CD4-positive, alpha-beta T cell (primary cell): ENCODE data around the gene RIMS3. TPM values are rescaled to one million over a fixed set of nuclear protein-coding genes. Genes with fewer than 3 reads are reported as not detected.

Experiments used
- ATAC-seq: fragments of 200-7000 bp; cut with Tn5 transposase; one replicate; pipeline ENCODE4 v1.10.0; 2022; ENCODE audit warnings: mild to moderate bottlenecking; ENCODE audit not compliant: poor library complexity
- CTCF ChIA-PET: fragments of 350-600 bp; sonication (Branson Sonifier 250); formaldehyde crosslinking; loops from one replicate; lab custom pipeline; 2021; ENCODE audit warnings: antibody characterized with exemption, inconsistent platforms; lab: Charles Lee
- POLR2A ChIA-PET: fragments of 350-600 bp; sonication (Branson Sonifier 250); formaldehyde crosslinking; loops from one replicate; lab custom pipeline; 2021; ENCODE audit warnings: antibody characterized with exemption, inconsistent platforms; lab: Charles Lee
- DNase-seq, 14 experiments: peaks; one replicate each; pipeline ENCODE4 v3.0.0-alpha.2; 2013 to 2020; ENCODE audit warnings: mixed read lengths in 2 of 14
- H3K27ac ChIP-seq, 2 donors: one replicate each; pipeline versions ENCODE4 v1.5.1 to v1.7.0; 2013; ENCODE audit warnings: low read length in 2 of 2, low read depth in 1 of 2, mild to moderate bottlenecking in 1 of 2
- H3K27me3 ChIP-seq, 2 experiments: 1 replicate in 1 of 2; 2 replicates in 1 of 2; pipeline versions ENCODE4 v1.6.1 to v1.7.0; 2013; ENCODE audit warnings: low read length in 2 of 2, control low read depth in 1 of 2, mild to moderate bottlenecking in 1 of 2, moderate library complexity in 1 of 2; ENCODE audit not compliant: insufficient read depth in 2 of 2, control insufficient read depth in 1 of 2
- H3K36me3 ChIP-seq: one replicate; pipeline ENCODE4 v1.6.1; 2013; ENCODE audit warnings: low read length, control low read depth; ENCODE audit not compliant: insufficient read depth
- H3K4me1 ChIP-seq: one replicate; pipeline ENCODE4 v1.6.1; 2013; ENCODE audit warnings: low read length, control low read depth; ENCODE audit not compliant: insufficient read depth
- H3K4me3 ChIP-seq: one replicate; pipeline ENCODE4 v1.5.1; 2013; ENCODE audit warnings: mild to moderate bottlenecking, low read length, moderate library complexity
- H3K9me3 ChIP-seq, 2 experiments: 1 replicate in 1 of 2; 2 replicates in 1 of 2; pipeline versions ENCODE4 v1.6.1 to v1.7.0; 2013; ENCODE audit warnings: low read length in 2 of 2, mild to moderate bottlenecking in 2 of 2, control low read depth in 1 of 2, moderate library complexity in 1 of 2; ENCODE audit not compliant: control insufficient read depth in 1 of 2, insufficient read depth in 1 of 2
- H3K27ac Mint-ChIP-seq: one replicate; pipeline ENCODE4 v1.8.0; 2020; ENCODE audit warnings: mixed read lengths
- H3K27me3 Mint-ChIP-seq: one replicate; pipeline ENCODE4 v1.8.0; 2021; ENCODE audit warnings: mixed read lengths
- H3K36me3 Mint-ChIP-seq: one replicate; pipeline ENCODE4 v1.8.0; 2021; ENCODE audit warnings: low read depth, mixed read lengths
- H3K4me1 Mint-ChIP-seq: one replicate; pipeline ENCODE4 v1.8.0; 2021; ENCODE audit warnings: low read depth, mixed read lengths
- H3K4me3 Mint-ChIP-seq: one replicate; pipeline ENCODE4 v1.8.0; 2020; ENCODE audit warnings: mild to moderate bottlenecking, mixed read lengths
- H3K9me3 Mint-ChIP-seq: one replicate; pipeline ENCODE4 v1.8.0; 2020; ENCODE audit warnings: mixed read lengths
- intact Hi-C, 2 experiments: fragments of 100-400 bp; cut with DNase I in 1 of 2; cut with micrococcal nuclease in 1 of 2; formaldehyde crosslinking; loops; one replicate each; pipeline versions ENCODE4 v1.15.1 to v1.9.0; 2023 to 2025; cut with DNase I, micrococcal nuclease
- total RNA-seq, 174 experiments: library from RNA in 2 of 174; stranded (reverse) in 2 of 174; gene quantifications; one replicate each; pipeline ENCODE4 v1.2.3 and lab custom pipeline; 2021 to 2026
- TF ChIP-seq, protein P1 (sequence below): fragments of 200-600 bp; IDR thresholded peaks from one replicate; pipeline ENCODE4 v1.8.0; 2022; ENCODE audit warnings: antibody characterized with exemption, mild to moderate bottlenecking

The RIMS3 gene
- total RNA-seq, 2 experiments from 2014 or later, result 0.99 to 1.1 TPM

DNA sequence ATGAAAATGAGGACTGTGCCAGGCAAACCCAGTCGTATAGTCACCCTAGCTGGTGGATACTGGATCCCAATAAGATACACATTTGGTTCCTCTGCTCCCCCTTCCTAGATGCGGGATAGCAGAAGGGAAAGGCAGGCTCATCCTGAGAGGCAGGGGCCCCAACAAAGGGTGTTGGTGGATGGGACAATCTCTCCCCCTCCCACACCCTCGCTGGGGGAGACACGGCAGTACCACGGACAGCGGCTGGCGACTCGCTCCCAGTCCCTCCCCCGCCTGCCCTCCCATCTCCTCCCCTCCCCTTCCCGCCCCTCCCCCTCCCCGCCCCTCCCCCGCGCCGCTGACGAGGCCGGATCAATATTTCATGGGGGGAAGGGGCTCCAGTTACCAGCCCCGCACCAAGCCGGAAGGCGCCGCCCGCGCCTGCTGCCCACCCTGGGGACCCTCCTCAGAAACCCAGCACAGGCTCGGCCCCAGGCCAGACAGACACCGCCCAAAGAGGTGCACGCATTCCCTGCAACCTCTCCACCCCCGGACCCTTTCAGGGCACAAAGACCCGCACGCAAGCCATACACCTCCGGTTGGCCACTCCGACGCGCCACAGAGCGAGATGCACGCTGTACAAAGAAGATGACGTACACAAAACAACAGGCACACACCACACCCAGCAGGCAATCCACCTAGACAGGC lies 11.5 kb downstream of the RIMS3 start:
- H3K27me3 ChIP-seq, result peaks cover 0 to 7% of the 10 kb centered on the region in 2 experiments
- Mint-ChIP-seq H3K4me3 (no peak overlapping the region), H3K36me3 (no peaks in the 10 kb centered on the region), H3K9me3 (no peaks in the 10 kb centered on the region), H3K27ac (no peak overlapping the region), H3K27me3 (peaks cover 11% of the 10 kb centered on the region), H3K4me1 (no peaks in the 10 kb centered on the region)
- no peak overlapping the region for H3K4me3 ChIP-seq
- POLR2A ChIA-PET, result no interaction called here
- TF ChIP-seq, protein P1, sequence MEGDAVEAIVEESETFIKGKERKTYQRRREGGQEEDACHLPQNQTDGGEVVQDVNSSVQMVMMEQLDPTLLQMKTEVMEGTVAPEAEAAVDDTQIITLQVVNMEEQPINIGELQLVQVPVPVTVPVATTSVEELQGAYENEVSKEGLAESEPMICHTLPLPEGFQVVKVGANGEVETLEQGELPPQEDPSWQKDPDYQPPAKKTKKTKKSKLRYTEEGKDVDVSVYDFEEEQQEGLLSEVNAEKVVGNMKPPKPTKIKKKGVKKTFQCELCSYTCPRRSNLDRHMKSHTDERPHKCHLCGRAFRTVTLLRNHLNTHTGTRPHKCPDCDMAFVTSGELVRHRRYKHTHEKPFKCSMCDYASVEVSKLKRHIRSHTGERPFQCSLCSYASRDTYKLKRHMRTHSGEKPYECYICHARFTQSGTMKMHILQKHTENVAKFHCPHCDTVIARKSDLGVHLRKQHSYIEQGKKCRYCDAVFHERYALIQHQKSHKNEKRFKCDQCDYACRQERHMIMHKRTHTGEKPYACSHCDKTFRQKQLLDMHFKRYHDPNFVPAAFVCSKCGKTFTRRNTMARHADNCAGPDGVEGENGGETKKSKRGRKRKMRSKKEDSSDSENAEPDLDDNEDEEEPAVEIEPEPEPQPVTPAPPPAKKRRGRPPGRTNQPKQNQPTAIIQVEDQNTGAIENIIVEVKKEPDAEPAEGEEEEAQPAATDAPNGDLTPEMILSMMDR, result no peak
- H3K4me1 ChIP-seq, result peaks cover 9% of the 10 kb centered on the region
- CTCF ChIA-PET, result no interaction called here
- ATAC-seq (no peak), DNase-seq (no peak)
- no peaks in the 10 kb centered on the region for H3K36me3 ChIP-seq
- H3K27ac ChIP-seq, result no peak overlapping the region
- intact Hi-C loops, result no loop called here
- H3K9me3 ChIP-seq, result no peaks in the 10 kb centered on the region

DNA sequence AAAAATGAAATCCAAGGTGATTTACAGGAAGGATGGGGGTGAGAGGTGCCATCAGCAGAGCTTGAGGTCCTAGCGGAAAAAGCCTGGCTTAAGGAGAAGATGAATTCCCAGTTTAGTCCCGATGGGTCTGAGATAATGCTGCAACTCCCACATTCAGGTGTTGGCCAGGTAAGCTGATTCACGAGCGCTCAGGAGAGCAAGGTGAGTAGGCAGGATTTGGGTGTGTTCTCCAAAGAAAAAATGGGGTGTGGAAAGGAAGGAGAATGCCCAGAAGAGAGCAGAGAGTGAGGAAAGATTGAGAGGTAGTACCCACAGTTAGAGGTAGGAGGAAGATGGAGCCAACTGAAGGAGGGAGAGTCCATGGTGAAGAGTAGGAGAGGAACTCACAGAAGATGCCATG lies 12.5 kb downstream of the RIMS3 start:
- H3K36me3 ChIP-seq, result no peaks in the 10 kb centered on the region
- TF ChIP-seq, protein P1, result no peak
- no peaks in the 10 kb centered on the region for H3K36me3 Mint-ChIP-seq
- ChIA-PET POLR2A (no interaction called here), CTCF (no interaction called here)
- peaks cover 10% of the 10 kb centered on the region for H3K4me1 ChIP-seq
- DNase-seq (no peak), ATAC-seq (no peak)
- intact Hi-C loops, result no loop called here
- no peak overlapping the region for H3K27ac Mint-ChIP-seq
- no peaks in the 10 kb centered on the region for H3K9me3 ChIP-seq
- no peaks in the 10 kb centered on the region for H3K4me1 Mint-ChIP-seq
- H3K9me3 Mint-ChIP-seq, result no peaks in the 10 kb centered on the region
- H3K4me3 Mint-ChIP-seq, result no peak overlapping the region
- H3K27me3 ChIP-seq, result peaks cover 0 to 7% of the 10 kb centered on the region in 2 experiments
- peaks cover 12% of the 10 kb centered on the region for H3K27me3 Mint-ChIP-seq
- H3K27ac ChIP-seq, result no peak overlapping the region
- H3K4me3 ChIP-seq, result no peak overlapping the region

DNA sequence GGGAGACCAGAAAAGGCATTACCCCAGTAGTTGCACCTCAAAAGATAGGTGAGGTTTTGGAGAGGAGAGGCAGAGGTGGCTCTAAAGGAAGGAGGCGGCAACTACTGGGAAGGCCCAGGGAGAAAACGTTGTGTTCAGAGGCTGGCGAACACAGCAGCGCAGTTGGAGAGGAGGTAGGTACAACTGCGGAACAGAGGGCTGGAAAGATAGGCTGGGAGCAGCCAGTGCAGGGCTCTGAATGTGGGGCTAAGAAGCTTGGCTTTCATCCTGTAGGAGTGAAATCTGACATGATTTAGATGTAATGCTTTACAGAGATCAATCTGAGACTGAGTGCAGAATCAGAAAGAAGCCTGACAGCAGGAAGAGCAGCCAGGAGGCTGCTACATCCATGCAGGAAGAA lies 13.0 kb downstream of the RIMS3 start:
- H3K27ac Mint-ChIP-seq, result no peak overlapping the region
- DNase-seq, result no peak
- H3K4me3 Mint-ChIP-seq, result no peak overlapping the region
- no peaks in the 10 kb centered on the region for H3K4me1 Mint-ChIP-seq
- ChIA-PET POLR2A (no interaction called here), CTCF (no interaction called here)
- peaks cover 0 to 7% of the 10 kb centered on the region in 2 experiments for H3K27me3 ChIP-seq
- no peak overlapping the region for H3K4me3 ChIP-seq
- ATAC-seq, result no peak
- intact Hi-C loops, result no loop called here
- H3K4me1 ChIP-seq, result peaks cover 10% of the 10 kb centered on the region
- no peaks in the 10 kb centered on the region for H3K36me3 Mint-ChIP-seq
- H3K36me3 ChIP-seq, result no peaks in the 10 kb centered on the region
- TF ChIP-seq, protein P1, result no peak
- peaks cover 12% of the 10 kb centered on the region for H3K27me3 Mint-ChIP-seq
- H3K9me3 Mint-ChIP-seq, result no peaks in the 10 kb centered on the region
- H3K9me3 ChIP-seq, result no peaks in the 10 kb centered on the region
- no peak overlapping the region for H3K27ac ChIP-seq
